NCI-H345 (cell line): ENCODE measurements around the gene MTFR1L.
"Not testable (repeated sequence)": the region's sequence is repeated elsewhere in the genome, so short reads cannot be mapped to it uniquely, and the experiment has no call there.

Experiments used
- DNase-seq: peaks from one replicate; lab custom pipeline; 2025; lab: John Stamatoyannopoulos, UW

The MTFR1L gene

GRCh38 chr1:25825605-25826004 is 5.9 kb downstream of the MTFR1L start:
- no peak for DNase-seq

- DNase-seq: no peak
Measured at GRCh38 chr1:25826571-25826970, 6.8 kb downstream of the MTFR1L start.

GRCh38 chr1:25828491-25828890 is 8.7 kb downstream of the MTFR1L start:
- DNase-seq: no peak

- no peak for DNase-seq
Measured at GRCh38 chr1:25829046-25829445, 9.3 kb downstream of the MTFR1L start.

- DNase-seq: no peak
Measured at GRCh38 chr1:25831569-25832196, 11.9 kb downstream of the MTFR1L start.

- no peak for DNase-seq
Measured at GRCh38 chr1:25832336-25833037, 12.7 kb downstream of the MTFR1L start.

- DNase-seq: no peak
Measured at GRCh38 chr1:25833158-25833557, 13.4 kb downstream of the MTFR1L start.

GRCh38 chr1:25834894-25835293 is 15.1 kb downstream of the MTFR1L start:
- DNase-seq: no peak

GRCh38 chr1:25836695-25837094 is 16.9 kb downstream of the MTFR1L start:
- DNase-seq: no peak

- DNase-seq: peak; percentile 6
Measured at GRCh38 chr1:25837262-25837875, 17.6 kb downstream of the MTFR1L start.

GRCh38 chr1:25839808-25840207 is 20.1 kb downstream of the MTFR1L start:
- not testable (repeated sequence) for DNase-seq

GRCh38 chr1:25843483-25843882 is 23.7 kb downstream of the MTFR1L start:
- no peak for DNase-seq

- no peak for DNase-seq
Measured at GRCh38 chr1:25844536-25845337, 25.0 kb downstream of the MTFR1L start.

- no peak for DNase-seq
Measured at GRCh38 chr1:25845664-25846063, 25.9 kb downstream of the MTFR1L start.

GRCh38 chr1:25847929-25848328 is 28.2 kb downstream of the MTFR1L start:
- DNase-seq: no peak

- no peak for DNase-seq
Measured at GRCh38 chr1:25848531-25848930, 28.8 kb downstream of the MTFR1L start.

- peak; percentile 61 for DNase-seq
Measured at GRCh38 chr1:25854554-25854953, 34.8 kb downstream of the MTFR1L start.

- no peak for DNase-seq
Measured at GRCh38 chr1:25856856-25857255, 37.1 kb downstream of the MTFR1L start.

- DNase-seq: no peak
Measured at GRCh38 chr1:25858494-25858893, 38.7 kb downstream of the MTFR1L start.

- peak; percentile 81 for DNase-seq
Measured at GRCh38 chr1:25858906-25859789, 39.4 kb downstream of the MTFR1L start, which contains the start of gene AUNIP. Gene AUNIP (minus strand): TSS chr1:25859457. CDS start chr1:25859357, 100 bp downstream.
